B cell (primary cell): ENCODE data around the gene PARP3. TPM values are rescaled to one million over a fixed set of nuclear protein-coding genes. Genes with fewer than 3 reads are reported as not detected.

Experiments
- ATAC-seq: fragments of 200-7000 bp; cut with Tn5 transposase; one replicate; pipeline ENCODE4 v1.10.0; 2021; ENCODE audit warnings: low read depth, mild to moderate bottlenecking, moderate number of reproducible peaks, moderate library complexity
- CTCF ChIA-PET: fragments of 350-600 bp; sonication (Branson Sonifier 250); formaldehyde crosslinking; loops from one replicate; lab custom pipeline; 2021; ENCODE audit warnings: antibody characterized with exemption, inconsistent platforms; lab: Charles Lee
- POLR2A ChIA-PET: fragments of 350-600 bp; sonication (Branson Sonifier 250); formaldehyde crosslinking; loops from one replicate; lab custom pipeline; 2021; ENCODE audit warnings: antibody characterized with exemption; lab: Charles Lee
- DNase-seq: peaks from one replicate; pipeline ENCODE4 v3.0.0; 2013
- H2AFZ ChIP-seq: 2 replicates; pipeline ENCODE4 v1.6.1; 2012; ENCODE audit warnings: mild to moderate bottlenecking, low read depth, low read length; ENCODE audit not compliant: insufficient read depth, poor library complexity, severe bottlenecking
- H3K27ac ChIP-seq, 2 donors: 1 replicate in 1 of 2; 2 replicates in 1 of 2; pipeline ENCODE4 v1.5.1; 2012 to 2013; ENCODE audit warnings: low read length in 2 of 2, mild to moderate bottlenecking in 2 of 2, moderate library complexity in 1 of 2
- H3K27me3 ChIP-seq, 4 experiments: fragments of 200-600 bp in 1 of 4; sonication (generic) in 1 of 4; replicated peaks in 1 of 4; 1 replicate in 2 of 4; 2 replicates in 2 of 4; pipeline versions ENCODE4 v1.6.1 to v1.7.0; 2013 to 2016; ENCODE audit warnings: low read length in 3 of 4, mild to moderate bottlenecking in 2 of 4, mixed read lengths in 1 of 4, moderate library complexity in 1 of 4; ENCODE audit not compliant: insufficient read depth in 4 of 4, control insufficient read depth in 3 of 4; ENCODE audit errors: control extremely low read depth in 1 of 4
- H3K36me3 ChIP-seq, 2 experiments: replicated peaks in 1 of 2; 1 replicate in 1 of 2; 2 replicates in 1 of 2; pipeline versions ENCODE4 v1.6.1 to v1.7.1; 2013; ENCODE audit warnings: low read length in 1 of 2; ENCODE audit not compliant: insufficient read depth in 2 of 2, control insufficient read depth in 1 of 2; ENCODE audit errors: control extremely low read depth in 1 of 2, extremely low read depth in 1 of 2
- H3K4me1 ChIP-seq, 2 donors: fragments of 200-600 bp in 1 of 2; sonication (generic) in 1 of 2; 1 replicate in 1 of 2; 2 replicates in 1 of 2; pipeline versions ENCODE4 v1.5.1 to v1.6.1; 2013 to 2017; ENCODE audit warnings: low read length in 2 of 2; ENCODE audit not compliant: control insufficient read depth in 2 of 2, insufficient read depth in 2 of 2
- H3K4me2 ChIP-seq: replicated peaks from 2 replicates; pipeline ENCODE3; 2012; ENCODE audit warnings: mild to moderate bottlenecking, low read depth, low read length; ENCODE audit not compliant: poor library complexity, severe bottlenecking
- H3K4me3 ChIP-seq, 5 experiments: fragments of 200-600 bp in 1 of 5; sonication (generic) in 1 of 5; 1 replicate in 3 of 5; 2 replicates in 2 of 5; pipeline versions ENCODE4 v1.5.1 to v1.7.0; 2011 to 2016; ENCODE audit warnings: low read length in 4 of 5, mild to moderate bottlenecking in 4 of 5, low read depth in 2 of 5, control low read depth in 1 of 5, moderate library complexity in 1 of 5; ENCODE audit not compliant: insufficient read depth in 1 of 5; ENCODE audit errors: control extremely low read depth in 1 of 5, extremely low read depth in 1 of 5
- H3K79me2 ChIP-seq: fragments of 200-600 bp; sonication (generic); one replicate; pipeline ENCODE4 v1.6.0; 2016; ENCODE audit warnings: low read length; ENCODE audit not compliant: control insufficient read depth, insufficient read depth
- H3K9ac ChIP-seq: fragments of 200-600 bp; sonication (generic); 2 replicates; pipeline ENCODE4 v1.6.1; 2017; ENCODE audit warnings: mild to moderate bottlenecking, low read length, moderate library complexity
- H3K9me3 ChIP-seq, 3 donors: one replicate each; pipeline versions ENCODE4 v1.6.1 to v1.7.1; 2013; ENCODE audit warnings: low read length in 2 of 3; ENCODE audit not compliant: control insufficient read depth in 2 of 3, insufficient read depth in 1 of 3; ENCODE audit errors: control extremely low read depth in 1 of 3
- H4K20me1 ChIP-seq: 2 replicates; pipeline ENCODE4 v1.6.0; 2012; ENCODE audit warnings: mild to moderate bottlenecking, low read length; ENCODE audit not compliant: insufficient read depth, control insufficient read depth, poor library complexity, severe bottlenecking
- H3K27ac Mint-ChIP-seq: one replicate; pipeline ENCODE4 v1.8.0; 2021; ENCODE audit warnings: mixed read lengths
- H3K27me3 Mint-ChIP-seq: one replicate; pipeline ENCODE4 v1.8.0; 2021; ENCODE audit warnings: mixed read lengths
- H3K4me1 Mint-ChIP-seq: one replicate; pipeline ENCODE4 v1.8.0; 2021; ENCODE audit warnings: mixed read lengths
- H3K4me3 Mint-ChIP-seq: one replicate; pipeline ENCODE4 v1.8.0; 2021; ENCODE audit warnings: mixed read lengths
- H3K9me3 Mint-ChIP-seq: one replicate; pipeline ENCODE4 v1.8.0; 2022; ENCODE audit warnings: mixed read lengths; ENCODE audit not compliant: insufficient read depth
- EZH2 ChIP-seq: IDR thresholded peaks from 2 replicates; pipeline ENCODE4 v1.6.1; 2012; ENCODE audit warnings: borderline replicate concordance, low read depth, mild to moderate bottlenecking, moderate library complexity, low read length; ENCODE audit not compliant: insufficient read depth, poor library complexity, severe bottlenecking
- WGBS: methylation state at CpG from one replicate; pipeline ENCODE4 v1.1.5; 2013; ENCODE audit warnings: missing lambda C conversion rate; ENCODE audit not compliant: insufficient coverage; 5-methylcytosine and 5-hydroxymethylcytosine counted together
- intact Hi-C: fragments of 100-400 bp; cut with micrococcal nuclease; formaldehyde crosslinking; loops from one replicate; pipeline ENCODE4 v1.10.0; 2022
- polyA plus RNA-seq: library from polyadenylated mRNA; depleted of rRNA; stranded (reverse); fragments of >200 nt; gene quantifications from 2 replicates; pipeline ENCODE4 v1.2.3, GENCODE V29; 2012
- total RNA-seq, 2 donors: library from RNA; stranded (reverse); fragments of 120-200 nt in 1 of 2; gene quantifications; 1 replicate in 1 of 2; 2 replicates in 1 of 2; pipeline versions ENCODE4 v1.2.3 to v1.2.4, GENCODE V29; 2013 to 2022
- TF ChIP-seq, protein P1 (sequence below): fragments of 200-600 bp; IDR thresholded peaks from one replicate; pipeline ENCODE4 v1.8.0; 2022; ENCODE audit warnings: antibody characterized with exemption, mild to moderate bottlenecking

Gene PARP3
- total and polyA plus RNA-seq, 2 donors (not counting 1 experiment from before 2014, with no cell fraction given) = 17.7 to 29.7 TPM

- Mint-ChIP-seq H3K27ac (no peak overlapping the region), H3K9me3 (no peaks in the 10 kb centered on the region), H3K4me1 (peaks cover 10% of the 10 kb centered on the region), H3K4me3 (no peak overlapping the region), H3K27me3 (no peaks in the 10 kb centered on the region)
- peaks cover 4 to 70% of the 10 kb centered on the region in 2 experiments for H3K36me3 ChIP-seq
- H3K9ac ChIP-seq = no peak overlapping the region
- ATAC-seq = no peak
- no peak overlapping the region for H3K27ac ChIP-seq
- H2AFZ ChIP-seq = no peak overlapping the region
- no peaks in the 10 kb centered on the region for H3K27me3 ChIP-seq
- POLR2A ChIA-PET = interaction anchor here (0.6 kb wide), 1 partner anchor 48 kb away, joined by 3 read pairs; no protein-coding TSS in a partner anchor
- H3K4me3 ChIP-seq = no peak overlapping the region
- no peaks in the 10 kb centered on the region for H3K4me1 ChIP-seq
- H3K4me2 ChIP-seq = no peak overlapping the region
- H4K20me1 ChIP-seq = no peaks in the 10 kb centered on the region
- WGBS = 94% methylated on average over 17 of the region's 28 CpGs
- H3K9me3 ChIP-seq = no peaks in the 10 kb centered on the region
- CTCF ChIA-PET = no interaction called here
- DNase-seq = no peak
- TF ChIP-seq, protein P1, sequence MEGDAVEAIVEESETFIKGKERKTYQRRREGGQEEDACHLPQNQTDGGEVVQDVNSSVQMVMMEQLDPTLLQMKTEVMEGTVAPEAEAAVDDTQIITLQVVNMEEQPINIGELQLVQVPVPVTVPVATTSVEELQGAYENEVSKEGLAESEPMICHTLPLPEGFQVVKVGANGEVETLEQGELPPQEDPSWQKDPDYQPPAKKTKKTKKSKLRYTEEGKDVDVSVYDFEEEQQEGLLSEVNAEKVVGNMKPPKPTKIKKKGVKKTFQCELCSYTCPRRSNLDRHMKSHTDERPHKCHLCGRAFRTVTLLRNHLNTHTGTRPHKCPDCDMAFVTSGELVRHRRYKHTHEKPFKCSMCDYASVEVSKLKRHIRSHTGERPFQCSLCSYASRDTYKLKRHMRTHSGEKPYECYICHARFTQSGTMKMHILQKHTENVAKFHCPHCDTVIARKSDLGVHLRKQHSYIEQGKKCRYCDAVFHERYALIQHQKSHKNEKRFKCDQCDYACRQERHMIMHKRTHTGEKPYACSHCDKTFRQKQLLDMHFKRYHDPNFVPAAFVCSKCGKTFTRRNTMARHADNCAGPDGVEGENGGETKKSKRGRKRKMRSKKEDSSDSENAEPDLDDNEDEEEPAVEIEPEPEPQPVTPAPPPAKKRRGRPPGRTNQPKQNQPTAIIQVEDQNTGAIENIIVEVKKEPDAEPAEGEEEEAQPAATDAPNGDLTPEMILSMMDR = no peak
- TF ChIP-seq EZH2 = no peak
- intact Hi-C loops = no loop called here
- H3K79me2 ChIP-seq = peaks cover 7% of the 10 kb centered on the region
Measured at GRCh38 chr3:51934991-51935885, 6.9 kb upstream of the PARP3 start.
